ENCODE data around the gene MED27.

Gene MED27

GRCh38 chr9:131873891-131874440 is 205.7 kb downstream of the MED27 start:
- no peak overlapping the region for H3K4me3 ChIP-seq

GRCh38 chr9:131873335-131873734 is 206.3 kb downstream of the MED27 start:
- no peak overlapping the region for H3K4me3 ChIP-seq
- no peak overlapping the region for H3K27ac ChIP-seq

More at GRCh38 chr9:131873891-131874440, 205.7 kb downstream of the MED27 start:
- H3K27ac ChIP-seq: no peak overlapping the region

GRCh38 chr9:131872702-131873101 is 207.0 kb downstream of the MED27 start:
- no peak overlapping the region for H3K4me3 ChIP-seq
- H3K27ac ChIP-seq: no peak overlapping the region

DNA sequence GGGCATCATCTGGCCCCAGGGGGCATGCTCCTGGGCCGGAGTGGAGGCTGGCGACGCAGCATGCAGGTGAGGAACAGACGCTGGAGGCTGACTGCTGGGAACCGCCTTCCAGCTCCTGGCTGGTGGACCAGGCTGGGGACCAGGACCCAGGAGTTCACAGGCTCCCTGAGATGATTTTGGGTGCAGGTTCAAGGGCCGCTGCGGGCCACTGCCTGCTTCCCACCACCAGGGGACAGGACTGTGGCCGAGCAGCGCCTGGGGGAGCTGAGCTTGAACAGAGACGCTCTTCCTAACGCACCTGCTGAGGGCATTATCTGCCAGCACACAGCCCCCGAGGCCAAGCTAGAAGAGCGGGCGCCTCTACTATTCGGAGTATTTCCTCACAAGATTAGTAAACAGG is 207.7 kb downstream of the MED27 start:
- H3K27ac ChIP-seq: no peak overlapping the region
- H3K4me3 ChIP-seq: no peak overlapping the region

GRCh38 chr9:131870156-131870555 is 209.5 kb downstream of the MED27 start:
- H3K27ac ChIP-seq: no peak overlapping the region

DNA sequence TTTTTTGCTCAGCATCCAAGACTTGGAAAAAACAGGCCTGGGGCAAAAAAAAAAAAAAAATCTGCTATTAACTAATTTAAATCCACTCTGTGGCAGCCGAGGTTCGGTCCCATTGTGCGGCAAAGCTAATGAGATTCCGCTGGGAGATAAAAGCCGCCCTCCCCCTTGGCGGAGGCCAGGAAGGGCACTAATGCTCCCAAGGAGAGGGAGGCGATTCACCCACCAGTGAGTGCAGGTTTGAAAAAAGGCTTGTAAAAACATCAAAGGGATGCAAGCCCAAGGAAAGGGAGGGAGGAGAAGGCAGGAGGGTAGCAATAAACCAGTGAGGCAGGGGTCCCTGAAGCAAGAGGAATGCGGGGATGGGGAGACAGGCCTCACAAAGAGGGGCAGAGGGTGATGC is 210.3 kb downstream of the MED27 start:
- Histone ChIP-seq H3K4me3 (no peak overlapping the region), H3K27ac (no peak overlapping the region)

More at GRCh38 chr9:131870156-131870555, 209.5 kb downstream of the MED27 start:
- H3K4me3 ChIP-seq: no peak overlapping the region

GRCh38 chr9:131868766-131869165 is 210.9 kb downstream of the MED27 start:
- Histone ChIP-seq H3K27ac (no peak overlapping the region), H3K4me3 (no peak overlapping the region)

GRCh38 chr9:131867611-131868192 is 212.0 kb downstream of the MED27 start:
- Histone ChIP-seq H3K27ac (no peak overlapping the region), H3K4me3 (no peak overlapping the region)

DNA sequence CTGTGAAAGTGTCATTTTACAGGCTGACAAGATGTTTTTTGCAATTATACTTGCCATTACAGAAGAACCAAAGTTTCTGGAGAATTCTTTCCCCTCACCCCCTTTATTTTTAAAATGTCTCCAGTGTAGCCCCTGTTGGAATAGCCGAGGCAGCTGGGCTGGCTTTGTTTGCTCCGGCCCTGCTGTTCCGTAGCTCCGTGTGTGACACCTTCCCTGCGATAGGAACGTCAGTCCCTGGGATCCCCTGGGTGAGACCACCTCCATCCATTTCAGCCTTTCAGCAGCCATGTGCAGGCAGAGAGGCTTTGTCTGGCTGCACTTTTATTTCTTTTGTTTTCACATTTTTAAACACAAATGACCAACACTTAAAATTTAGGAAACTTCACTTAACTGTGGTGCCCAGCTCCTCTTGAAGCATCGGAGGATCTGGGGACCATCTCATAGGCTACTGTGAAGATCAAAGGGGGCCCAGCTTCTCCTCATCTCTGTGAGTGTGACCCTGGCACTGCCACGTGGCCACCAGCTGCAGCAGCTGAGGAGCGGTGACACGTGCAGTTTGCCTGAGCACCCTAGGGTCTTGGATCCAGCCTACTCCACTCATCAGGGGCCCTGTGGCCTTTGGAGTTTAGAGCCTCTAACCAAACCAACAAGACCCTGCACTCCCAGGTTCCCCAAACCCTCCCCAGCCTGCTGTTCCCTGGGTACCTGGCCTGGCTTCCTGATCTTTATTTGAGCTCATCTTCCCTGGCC is 214.0 kb downstream of the MED27 start:
- H3K27ac ChIP-seq: no peak overlapping the region

GRCh38 chr9:131864531-131864930 is 215.1 kb downstream of the MED27 start:
- Histone ChIP-seq H3K4me3 (no peak overlapping the region), H3K27ac (no peak overlapping the region)

More for the DNA sequence above, 214.0 kb downstream of the MED27 start:
- no peak overlapping the region for H3K4me3 ChIP-seq

GRCh38 chr9:131863306-131863896 is 216.3 kb downstream of the MED27 start:
- no peak overlapping the region for H3K4me3 ChIP-seq
- H3K27ac ChIP-seq: no peak overlapping the region

- Histone ChIP-seq H3K27ac (no peak overlapping the region), H3K4me3 (no peak overlapping the region)
Observed at GRCh38 chr9:131862261-131862660, 217.4 kb downstream of the MED27 start.

DNA sequence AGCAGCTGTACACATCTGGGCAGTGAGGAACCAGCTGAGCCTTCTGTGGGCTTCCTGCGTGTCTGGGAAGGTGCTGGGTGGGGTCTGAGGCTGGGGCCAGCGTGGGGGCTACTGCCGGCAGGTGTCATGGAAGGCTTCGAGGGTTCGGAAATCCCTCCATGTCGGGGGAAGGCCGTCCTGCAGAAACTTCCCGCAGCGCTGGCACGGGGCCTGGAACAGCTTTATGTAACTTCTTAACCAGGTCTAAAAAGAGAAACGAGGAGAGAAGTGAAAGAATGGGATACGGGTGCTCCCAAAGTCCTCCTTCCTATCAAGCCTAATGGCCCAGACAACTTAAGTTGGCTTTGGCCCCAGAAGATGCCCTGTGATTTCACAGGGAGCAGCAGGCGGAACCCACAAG is 219.2 kb downstream of the MED27 start:
- H3K27ac ChIP-seq: no peak overlapping the region
- no peak overlapping the region for H3K4me3 ChIP-seq

DNA sequence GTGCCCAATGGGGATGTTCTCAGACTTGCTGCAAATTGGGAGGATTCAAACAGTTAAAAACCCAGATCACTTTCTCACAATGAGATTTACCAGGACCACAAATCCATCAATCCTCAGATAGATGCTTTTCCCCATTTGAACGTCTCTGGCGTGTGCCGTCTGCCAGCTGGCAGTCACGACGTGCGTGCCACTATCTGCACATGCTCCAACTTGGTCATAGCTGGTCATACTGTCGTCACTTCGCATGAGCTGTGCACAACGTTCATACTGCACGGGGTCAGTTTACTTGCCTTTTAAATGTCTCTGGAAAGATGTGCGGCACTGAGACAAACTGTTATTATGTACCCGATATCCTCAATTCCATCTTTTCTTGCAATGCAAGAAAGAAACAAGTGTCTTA is 221.5 kb downstream of the MED27 start:
- H3K27ac ChIP-seq: no peak overlapping the region
- H3K4me3 ChIP-seq: no peak overlapping the region

GRCh38 chr9:131856105-131856504 is 223.6 kb downstream of the MED27 start:
- Histone ChIP-seq H3K27ac (no peak overlapping the region), H3K4me3 (no peak overlapping the region)

DNA sequence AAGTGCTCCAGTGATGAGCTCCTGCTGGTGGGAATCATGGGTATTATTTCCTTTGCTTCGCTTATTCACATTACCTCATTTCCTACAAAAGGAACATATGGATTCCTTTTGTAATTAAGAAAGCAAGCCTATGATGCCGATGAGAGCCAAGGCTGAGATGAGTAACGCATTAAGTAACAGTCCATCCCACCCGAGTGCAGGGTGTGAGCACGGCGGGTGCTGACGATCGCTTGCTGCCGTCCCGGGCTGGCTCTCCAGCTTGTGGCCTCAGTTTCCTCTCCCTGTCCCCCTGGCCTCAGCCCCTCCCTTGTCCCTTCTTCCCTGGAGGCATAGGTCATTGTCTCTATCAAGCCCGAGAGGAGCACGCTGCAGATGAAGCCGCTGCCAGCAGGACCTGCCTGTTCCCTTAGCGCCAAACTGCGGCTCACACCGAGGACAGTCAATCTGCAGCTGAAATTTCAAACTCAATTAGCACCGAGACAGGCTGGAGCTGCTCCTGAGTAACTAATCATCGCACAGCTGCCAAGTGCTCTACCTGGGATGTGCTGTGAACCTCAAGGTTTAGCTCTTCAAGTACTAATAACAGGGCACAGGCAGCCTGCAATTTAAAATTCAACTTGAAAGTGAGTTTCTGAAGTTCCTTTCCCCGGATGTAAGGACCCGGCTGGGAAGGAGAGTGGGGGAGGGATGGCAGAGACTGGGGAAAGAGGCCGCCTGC is 224.6 kb downstream of the MED27 start:
- Histone ChIP-seq H3K4me3 (no peak overlapping the region), H3K27ac (no peak overlapping the region)

DNA sequence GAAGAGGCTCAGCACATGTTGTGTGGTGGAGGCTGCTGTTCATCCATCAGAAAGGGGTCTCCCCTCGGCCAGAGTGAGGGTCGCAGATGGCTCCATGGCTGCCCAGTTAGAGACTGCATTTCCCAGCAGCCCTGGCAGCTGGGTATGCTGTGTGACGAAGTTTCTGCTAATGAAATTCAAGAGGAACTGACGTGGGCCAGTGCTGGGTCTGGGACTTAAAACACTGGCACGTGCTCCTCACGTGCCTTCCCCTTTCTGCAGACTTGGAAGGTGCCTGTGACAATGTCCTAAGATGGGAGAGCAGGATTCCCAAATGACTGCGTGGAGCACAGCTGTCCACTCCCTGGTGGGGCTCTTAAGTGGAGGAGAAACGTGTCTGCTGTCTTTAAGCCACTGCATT is 225.3 kb downstream of the MED27 start:
- Histone ChIP-seq H3K27ac (no peak overlapping the region), H3K4me3 (no peak overlapping the region)

GRCh38 chr9:131853434-131853833 is 226.2 kb downstream of the MED27 start:
- Histone ChIP-seq H3K4me3 (no peak overlapping the region), H3K27ac (no peak overlapping the region)

DNA sequence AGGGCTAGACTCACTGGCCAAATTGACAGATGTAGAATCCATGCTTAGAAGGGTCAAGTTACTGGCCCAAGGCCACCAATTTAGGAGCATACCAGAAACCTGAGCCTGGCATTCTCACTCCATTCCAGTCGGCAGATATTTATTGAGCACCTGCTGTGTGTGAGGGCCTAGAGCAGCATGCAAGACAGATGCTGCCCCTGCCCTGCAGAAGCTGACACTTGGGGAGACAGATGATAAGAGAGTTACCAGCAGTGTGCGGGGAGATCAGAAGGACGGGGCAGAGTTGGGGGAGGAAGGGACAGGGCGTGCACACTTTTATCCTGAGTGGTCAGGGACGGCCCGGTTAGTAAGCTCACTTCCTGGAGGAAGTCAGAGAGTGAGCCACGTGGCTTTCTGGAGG is 228.3 kb downstream of the MED27 start:
- Histone ChIP-seq H3K27ac (no peak overlapping the region), H3K4me3 (no peak overlapping the region)

DNA sequence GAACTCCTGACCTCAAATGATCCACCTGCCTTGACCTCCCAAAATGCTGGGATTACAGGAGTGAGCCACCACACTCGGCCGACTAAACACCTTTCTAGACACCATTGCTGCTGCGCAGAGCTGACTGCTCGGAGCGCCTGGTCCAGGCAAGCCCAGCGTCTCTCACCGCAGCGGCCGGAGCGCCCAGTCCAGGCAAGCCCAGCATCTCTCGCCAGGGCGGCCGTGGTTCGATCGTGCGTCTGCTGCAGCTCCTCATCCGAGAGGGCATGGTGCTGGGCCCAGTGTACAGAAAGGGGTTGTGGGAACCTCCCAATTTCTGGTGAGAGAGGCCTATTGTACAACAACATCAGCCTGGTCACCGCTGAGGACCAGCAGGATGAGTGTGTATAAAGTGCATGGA is 230.3 kb downstream of the MED27 start:
- Histone ChIP-seq H3K27ac (no peak overlapping the region), H3K4me3 (no peak overlapping the region)

Data from skin epidermis (tissue), 12 donors.